HG03442 (cell line): ENCODE measurements around the gene MACO1.
"Not testable (repeated sequence)": the region's sequence is repeated elsewhere in the genome, so short reads cannot be mapped to it uniquely, and the experiment has no call there.

Experiments
- ATAC-seq: cut with Tn5 transposase; IDR thresholded peaks from one replicate; pipeline ENCODE4 v1.9.1; 2021; ENCODE audit warnings: mild to moderate bottlenecking, moderate library complexity; ENCODE audit not compliant: unreplicated experiment

Gene MACO1

GRCh38 chr1:25430073-25430966 is at the start of gene MACO1:
Gene MACO1, plus strand, starts transcription at chr1:25430897. Its CDS starts 202 bp downstream, at chr1:25431099.
- peak; percentile 83 for ATAC-seq

DNA sequence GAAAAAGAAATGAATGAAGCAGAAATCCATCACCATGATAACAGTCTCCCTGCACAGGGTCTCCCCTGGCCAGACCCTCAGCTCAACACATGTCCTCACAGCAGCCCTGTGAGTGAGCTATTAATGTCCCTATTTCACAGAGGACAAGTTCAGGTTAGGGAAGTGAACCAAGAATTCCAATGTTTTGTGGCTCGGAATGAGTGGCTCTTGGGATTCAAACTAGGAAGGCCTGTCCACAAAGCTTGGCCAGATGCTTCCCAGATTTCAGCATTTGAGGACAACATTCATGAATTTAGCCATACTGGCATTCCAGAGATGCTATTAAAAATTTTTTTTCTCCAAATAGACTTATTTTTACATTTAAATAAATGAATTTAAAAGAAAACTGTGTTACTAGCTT is 48.2 kb upstream of the MACO1 start:
- ATAC-seq = not testable (repeated sequence)

DNA sequence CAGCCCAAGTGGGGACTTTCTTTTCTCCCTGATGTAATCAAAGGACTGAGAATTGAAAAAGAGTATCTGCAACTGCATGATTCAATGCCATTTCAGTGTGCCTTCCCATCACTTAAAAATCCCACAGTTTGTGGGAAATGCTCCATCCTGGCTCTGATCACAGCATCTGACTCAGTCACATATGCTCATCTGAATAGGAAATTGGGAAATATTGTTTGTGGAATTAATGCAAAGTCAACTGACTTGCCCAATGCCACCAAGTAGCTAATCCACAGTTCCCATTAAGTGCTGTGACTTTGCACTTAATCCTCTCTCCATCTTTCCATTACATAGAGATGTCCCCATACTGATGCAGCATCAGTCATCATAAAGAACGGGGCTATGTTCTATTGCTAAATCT is 47.6 kb upstream of the MACO1 start:
- ATAC-seq = not testable (repeated sequence)

GRCh38 chr1:25383875-25384274 is 46.8 kb upstream of the MACO1 start:
- not testable (repeated sequence) for ATAC-seq

- ATAC-seq = not testable (repeated sequence)
Measured at GRCh38 chr1:25387096-25387495, 43.6 kb upstream of the MACO1 start.

DNA sequence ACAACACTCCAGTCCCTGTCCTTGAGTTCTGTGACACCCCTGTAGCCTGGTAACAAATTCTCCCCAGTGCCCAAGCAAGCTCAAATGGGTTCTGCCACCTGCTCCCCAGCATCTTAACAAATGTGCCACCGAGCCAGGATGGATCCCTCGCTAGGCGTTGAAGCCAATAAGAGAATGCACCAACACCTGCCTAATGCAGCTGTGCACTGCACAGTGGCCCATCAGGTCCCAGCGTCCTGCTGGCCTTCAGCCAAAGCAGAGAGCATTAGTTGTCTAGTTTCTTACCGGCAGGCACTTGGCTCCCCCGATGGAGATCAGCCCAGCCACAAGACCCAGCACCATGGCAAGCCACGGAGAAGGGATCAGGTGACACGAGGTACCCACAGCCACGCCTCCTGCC is 42.0 kb upstream of the MACO1 start:
- not testable (repeated sequence) for ATAC-seq

GRCh38 chr1:25389721-25390120 is 41.0 kb upstream of the MACO1 start:
- not testable (repeated sequence) for ATAC-seq

- no peak for ATAC-seq
Measured at GRCh38 chr1:25392841-25393240, 37.9 kb upstream of the MACO1 start.

GRCh38 chr1:25397549-25397948 is 33.1 kb upstream of the MACO1 start:
- ATAC-seq = not testable (repeated sequence)

GRCh38 chr1:25398079-25398478 is 32.6 kb upstream of the MACO1 start:
- not testable (repeated sequence) for ATAC-seq

GRCh38 chr1:25402947-25403803 is 27.5 kb upstream of the MACO1 start:
- ATAC-seq = not testable (repeated sequence)

DNA sequence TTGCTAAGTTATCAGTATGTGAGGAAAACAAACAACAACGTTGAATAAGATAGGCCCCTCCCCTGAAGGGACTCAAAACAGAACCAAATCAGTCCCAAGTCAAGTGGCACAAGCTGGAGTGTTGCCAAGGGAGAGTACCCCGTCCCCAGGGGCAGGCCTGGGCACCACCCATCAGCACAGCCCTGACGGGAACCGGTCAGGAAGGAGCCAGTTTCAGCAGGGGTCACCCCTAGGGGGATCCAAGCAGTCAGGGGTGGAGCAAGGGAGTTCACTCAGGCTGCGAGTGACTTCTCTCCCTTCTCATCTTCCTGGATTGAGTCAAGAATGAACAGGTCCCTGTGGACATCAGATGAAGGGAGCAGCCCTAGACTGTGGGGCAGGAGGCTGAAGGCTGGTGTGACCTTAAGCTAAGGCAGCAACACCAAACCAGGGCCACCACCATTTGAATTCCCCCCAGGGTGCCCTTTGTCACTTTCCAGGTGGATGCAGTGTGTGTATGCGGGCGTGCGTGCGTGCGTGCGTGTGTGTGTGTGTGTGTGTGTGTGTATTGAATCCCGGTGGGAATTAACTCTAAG is 24.9 kb upstream of the MACO1 start:
- not testable (repeated sequence) for ATAC-seq

DNA sequence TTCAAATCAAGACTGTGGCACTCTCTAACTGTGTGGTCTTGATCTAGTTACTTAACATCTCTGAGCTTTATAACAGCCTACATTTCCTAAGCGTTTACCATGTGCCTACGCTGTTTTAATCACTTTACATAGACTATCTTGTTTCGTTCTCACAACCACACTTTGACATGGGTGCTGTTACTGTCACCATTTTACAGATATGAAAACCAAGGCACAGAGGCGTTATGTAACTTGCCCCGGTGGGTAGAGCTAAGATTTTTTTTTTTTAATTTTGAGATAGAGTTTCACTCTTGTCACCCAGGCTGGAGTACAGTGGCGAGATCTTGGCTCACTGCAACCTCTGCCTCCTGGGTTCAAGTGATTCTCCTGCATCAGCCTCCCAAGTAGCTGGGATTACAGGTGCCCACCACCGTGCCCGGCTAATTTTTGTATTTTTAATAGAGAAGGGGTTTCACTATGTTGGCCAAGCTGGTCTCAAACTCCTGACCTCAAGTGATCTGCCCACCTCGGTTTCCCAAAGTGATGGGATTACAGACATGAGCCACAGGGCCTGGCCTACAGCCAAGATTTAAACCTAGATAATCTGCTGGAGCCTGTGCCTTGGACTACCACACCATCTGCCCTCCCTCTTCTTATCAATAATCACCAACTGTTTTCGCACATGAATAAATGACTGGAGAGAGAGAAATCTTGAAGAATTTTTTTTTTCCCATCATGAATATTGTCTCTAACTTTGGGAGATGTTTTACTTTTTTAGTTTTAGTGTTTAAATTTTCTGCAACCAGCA is 20.9 kb upstream of the MACO1 start:
- not testable (repeated sequence) for ATAC-seq

GRCh38 chr1:25412872-25413623 is 17.6 kb upstream of the MACO1 start:
- not testable (repeated sequence) for ATAC-seq

DNA sequence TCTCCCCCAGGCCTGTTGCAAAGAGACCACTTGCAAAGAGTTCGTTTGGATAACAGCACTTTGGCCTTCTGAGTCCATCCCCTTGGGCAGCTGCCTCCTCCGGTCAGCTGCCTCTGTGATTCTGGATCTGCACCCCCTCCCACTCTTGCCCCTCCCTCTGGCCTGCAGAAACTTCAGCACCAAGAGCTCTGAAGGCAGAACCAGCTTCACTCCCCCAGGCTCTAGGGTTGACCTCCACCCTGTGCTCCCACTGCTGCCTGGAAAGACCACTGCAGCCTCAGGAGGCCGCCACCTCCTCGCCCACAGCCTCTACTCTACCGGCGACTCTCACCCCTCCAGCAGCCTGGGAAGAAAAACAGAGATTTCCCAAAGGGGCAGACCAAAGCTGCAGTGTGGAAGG is 16.5 kb upstream of the MACO1 start:
- not testable (repeated sequence) for ATAC-seq

GRCh38 chr1:25414578-25414977 is 16.1 kb upstream of the MACO1 start:
- not testable (repeated sequence) for ATAC-seq

DNA sequence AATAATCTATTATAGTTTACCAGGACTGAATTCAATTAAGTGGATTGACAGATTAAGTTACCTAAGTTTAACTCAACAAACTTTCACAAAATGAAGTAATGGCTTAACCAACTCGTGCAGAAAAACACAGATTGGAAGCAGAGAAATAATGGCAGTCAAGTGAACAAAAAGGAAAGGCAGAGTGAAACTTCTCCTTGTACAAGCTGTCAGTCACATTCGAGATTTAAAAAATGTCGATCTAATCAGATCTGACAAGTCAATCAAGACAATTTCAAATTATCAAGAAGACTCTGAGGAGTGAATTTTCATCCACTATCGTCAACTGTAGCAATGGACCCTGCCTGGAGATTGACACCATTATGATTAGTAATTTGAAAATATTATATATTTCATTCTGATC is 13.4 kb upstream of the MACO1 start:
- not testable (repeated sequence) for ATAC-seq

GRCh38 chr1:25419339-25419738 is 11.4 kb upstream of the MACO1 start:
- ATAC-seq = not testable (repeated sequence)

DNA sequence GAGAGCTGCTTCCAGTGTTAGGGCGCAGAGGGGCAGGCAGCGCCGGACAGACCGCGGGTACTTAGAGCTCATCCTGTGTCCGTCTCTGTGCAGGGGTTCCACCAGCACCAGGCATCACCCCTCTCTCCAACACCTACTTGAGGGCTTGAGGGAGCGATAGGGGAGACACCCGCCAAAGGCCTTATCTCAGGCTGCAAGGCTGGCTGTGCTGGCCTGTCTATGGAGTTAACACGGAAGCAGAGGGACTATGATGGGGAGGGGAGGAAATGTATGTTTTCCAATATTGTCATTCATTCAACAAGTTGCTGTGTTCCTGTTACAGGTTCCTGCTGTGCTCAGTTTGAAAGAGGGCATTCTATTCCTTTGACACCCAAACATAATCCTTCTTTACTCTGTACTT is 10.0 kb upstream of the MACO1 start, which contains the start of gene RHCE:
TSS of gene RHCE (minus strand) at position 111 of the 400 bp plus-strand sequence. CDS start at position 72, 39 bp downstream.
- not testable (repeated sequence) for ATAC-seq
